LHCN-M2 (cell line): ENCODE data around the gene PEX10. TPM values are rescaled to one million over a fixed set of nuclear protein-coding genes. Genes with fewer than 3 reads are reported as not detected.

Source experiments
- DNase-seq: peaks from one replicate; pipeline ENCODE4 v3.0.0-alpha.2; 2012; ENCODE audit warnings: low read depth
- total RNA-seq: library from RNA; depleted of rRNA; stranded (reverse); fragments of >200 nt; gene quantifications from 2 replicates; pipeline ENCODE4 v1.2.3, GENCODE V29; 2014

The PEX10 gene
- total RNA-seq, 1 experiment from 2014 or later, result 47.9 TPM

DNA sequence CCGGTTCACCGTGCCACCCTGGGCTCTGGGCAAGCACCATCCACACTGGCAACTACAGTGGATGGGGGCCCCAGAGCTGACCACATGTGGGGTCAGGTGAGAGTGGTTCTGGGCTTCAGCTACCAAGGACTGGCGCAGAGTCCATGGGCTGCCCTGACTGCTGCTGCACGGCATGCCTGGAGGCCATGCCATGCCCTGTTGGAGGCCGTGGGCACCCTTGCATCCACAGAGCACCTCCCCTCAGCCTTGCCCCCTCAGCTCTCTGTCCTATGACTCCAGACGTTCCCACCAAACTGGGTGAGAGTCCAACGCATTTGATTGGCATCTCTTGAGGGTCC lies 36.5 kb downstream of the PEX10 start:
- no peak for DNase-seq

GRCh38 chr1:2375246-2375922 lies 37.0 kb downstream of the PEX10 start:
- no peak for DNase-seq

DNA sequence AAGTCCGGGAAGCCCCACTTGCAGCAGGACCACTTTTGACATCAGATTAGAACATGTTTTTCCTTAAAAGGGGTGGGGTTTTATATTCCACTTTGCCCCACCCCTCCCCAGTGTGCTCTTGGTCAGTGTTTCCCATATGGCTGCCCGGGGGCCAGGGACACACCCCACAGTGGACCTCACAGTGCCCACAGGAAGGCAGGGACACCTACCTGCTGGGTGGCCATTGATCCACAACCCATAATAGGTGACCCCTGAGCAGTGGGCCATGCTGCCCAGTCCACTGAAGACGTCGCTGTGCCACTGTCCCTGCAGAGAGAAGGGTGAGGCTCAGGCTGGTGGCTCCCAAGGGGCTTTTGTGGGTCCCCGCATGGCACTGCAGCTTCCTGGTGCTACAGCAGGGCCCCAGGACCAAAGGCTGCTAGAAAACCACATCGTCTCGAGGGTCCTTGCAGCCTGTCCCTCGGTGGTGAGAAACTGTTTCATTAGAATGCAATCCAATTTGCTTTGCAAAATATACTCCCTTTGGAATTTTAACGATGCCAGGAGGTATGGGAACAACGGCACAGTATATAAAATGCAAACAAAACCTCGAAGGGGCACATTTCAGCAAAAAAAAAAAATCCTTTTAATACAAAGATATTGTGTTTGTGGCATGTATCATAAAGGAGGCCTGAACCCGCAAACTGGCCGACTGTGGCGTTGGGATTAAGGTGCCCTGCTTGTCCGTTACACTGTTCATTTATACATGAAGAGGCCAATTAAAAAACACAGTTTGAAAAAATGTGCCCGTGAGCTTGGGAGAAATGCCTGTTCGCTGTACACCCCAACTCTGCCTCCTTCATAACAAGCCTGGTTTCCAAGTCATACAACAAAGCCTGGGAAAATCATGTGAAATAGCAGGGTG lies 37.9 kb downstream of the PEX10 start:
- no peak for DNase-seq

- DNase-seq, result no peak
These were observed 38.7 kb downstream of the PEX10 start for GRCh38 chr1:2373551-2374251.

- no peak for DNase-seq
These were observed 39.5 kb downstream of the PEX10 start for GRCh38 chr1:2372551-2373490.

- DNase-seq, result no peak
These were observed 44.2 kb downstream of the PEX10 start for GRCh38 chr1:2368053-2368744.

GRCh38 chr1:2363847-2364513 lies 48.4 kb downstream of the PEX10 start:
- no peak for DNase-seq

GRCh38 chr1:2360588-2361364 lies 51.6 kb downstream of the PEX10 start:
- DNase-seq, result no peak

DNA sequence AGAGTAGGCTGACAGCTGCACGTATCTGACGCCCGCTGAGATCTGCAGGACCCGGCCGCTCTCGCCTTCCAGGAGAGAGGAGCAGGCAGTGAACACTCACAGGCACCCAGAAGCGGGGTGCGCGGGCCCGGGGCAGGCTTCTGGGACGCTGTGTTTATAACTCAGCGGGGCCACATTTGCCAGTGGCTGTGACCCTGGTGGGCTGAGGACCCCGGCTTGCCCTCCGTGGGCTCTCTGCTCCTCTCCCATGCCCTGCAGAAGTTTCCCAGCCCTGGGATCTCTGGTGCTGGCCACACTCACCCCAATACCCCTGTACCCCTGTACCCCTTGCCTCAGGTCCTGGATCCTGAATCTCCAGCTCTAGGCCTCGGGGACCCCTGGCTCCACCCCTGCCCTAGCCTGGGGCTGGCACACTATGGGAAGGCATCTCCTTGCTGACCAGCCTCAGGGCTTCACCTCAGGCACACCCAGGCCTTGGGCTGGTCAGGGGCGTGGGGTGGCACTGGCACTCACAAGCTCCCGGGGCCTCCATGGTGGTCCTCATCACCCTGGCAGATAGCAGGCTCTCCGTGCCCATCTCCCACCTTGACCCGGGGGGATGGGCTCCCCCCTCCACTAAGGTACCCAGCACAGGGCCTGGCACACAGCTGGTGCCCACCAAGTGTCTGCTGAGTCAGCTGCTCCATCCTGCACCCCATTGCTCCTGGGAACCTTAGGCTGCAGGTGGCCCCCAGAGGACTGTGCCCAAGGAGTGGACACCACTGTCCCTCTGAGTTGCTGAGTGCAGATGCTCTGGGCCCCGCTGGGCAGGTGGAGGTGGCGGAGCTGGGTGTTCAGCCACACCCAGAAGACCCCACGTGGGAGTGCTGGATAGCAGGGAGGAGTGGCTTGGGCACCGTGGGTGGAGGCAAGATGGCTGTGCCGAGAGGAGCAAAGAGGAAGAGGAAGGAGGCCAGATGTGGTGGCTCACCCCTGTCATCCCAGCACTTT lies 53.4 kb downstream of the PEX10 start:
- no peak for DNase-seq

GRCh38 chr1:2358072-2358471 lies 54.3 kb downstream of the PEX10 start:
- no peak for DNase-seq

GRCh38 chr1:2356911-2357845 lies 55.2 kb downstream of the PEX10 start:
- no peak for DNase-seq

- no peak for DNase-seq
These were observed 56.0 kb downstream of the PEX10 start for GRCh38 chr1:2356401-2356800.

DNA sequence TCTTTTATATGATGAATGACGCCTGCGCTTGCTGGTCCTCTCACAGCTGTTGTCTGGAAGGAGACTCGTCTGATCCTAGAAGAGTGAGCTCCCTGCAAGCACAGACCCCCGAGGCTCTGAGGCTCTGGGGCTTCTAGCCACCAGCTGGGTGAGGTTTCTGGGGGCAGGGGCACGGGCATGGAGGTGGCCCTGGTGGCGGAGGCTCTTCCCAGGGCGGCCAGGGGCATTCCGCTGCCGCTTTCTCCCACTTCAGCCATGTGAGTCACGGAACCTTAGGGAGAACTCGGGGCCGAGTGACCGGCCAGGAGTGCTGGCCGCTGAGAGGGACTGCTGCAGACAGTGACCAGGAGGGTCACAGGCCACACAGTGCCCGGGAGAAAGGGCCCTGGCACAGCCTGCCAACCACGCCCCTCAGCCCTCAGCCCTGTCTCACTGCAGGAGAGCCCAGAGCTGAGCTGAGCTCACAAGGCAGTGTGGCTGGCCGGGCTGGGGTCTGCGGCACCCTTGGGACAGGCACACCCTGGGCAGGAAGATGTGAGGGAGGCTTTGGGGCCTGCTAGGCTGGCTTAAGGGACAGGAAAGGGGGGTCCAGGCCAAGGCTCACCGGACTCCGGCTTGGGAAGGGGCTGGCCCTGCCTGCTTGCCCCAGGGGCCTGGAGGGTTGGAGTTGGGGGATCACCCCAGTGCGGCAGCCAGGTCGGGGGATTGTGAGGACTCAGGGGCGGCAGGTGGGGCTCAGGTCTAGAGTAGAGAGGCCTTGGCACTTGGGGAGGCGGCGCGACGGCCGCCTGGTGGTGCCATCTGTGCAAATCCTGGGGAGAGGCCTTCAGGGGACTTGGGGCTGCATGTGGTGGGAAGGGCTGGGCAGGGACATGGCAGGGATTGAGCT lies 56.7 kb downstream of the PEX10 start:
- no peak for DNase-seq

- DNase-seq, result no peak
These were observed 57.6 kb downstream of the PEX10 start for GRCh38 chr1:2354511-2355372.
